Fibroblast of the conjunctiva (primary cell): ENCODE results near the gene HEPACAM2.

ENCODE experiments used
- DNase-seq: peaks from one replicate; pipeline ENCODE4 v3.0.0-alpha.2; 2010; ENCODE audit warnings: low read depth

Gene HEPACAM2

GRCh38 chr7:93226310-93226709 lies at the start of gene HEPACAM2:
TSS of gene HEPACAM2 (minus strand) at chr7:93226469.
- no peak for DNase-seq

GRCh38 chr7:93265220-93265619 lies 39.0 kb upstream of the HEPACAM2 start:
- DNase-seq: no peak

GRCh38 chr7:93262535-93262934 lies 36.3 kb upstream of the HEPACAM2 start:
- no peak for DNase-seq

GRCh38 chr7:93258661-93259060 lies 32.4 kb upstream of the HEPACAM2 start:
- no peak for DNase-seq

GRCh38 chr7:93249491-93250148 lies 23.4 kb upstream of the HEPACAM2 start:
- DNase-seq: no peak

- DNase-seq: peak; percentile 21
These were observed 19.5 kb upstream of the HEPACAM2 start for GRCh38 chr7:93245525-93246432.

GRCh38 chr7:93242106-93242505 lies 15.8 kb upstream of the HEPACAM2 start:
- DNase-seq: no peak

- no peak for DNase-seq
These were observed 13.6 kb upstream of the HEPACAM2 start for GRCh38 chr7:93239824-93240223.

GRCh38 chr7:93238748-93239147 lies 12.5 kb upstream of the HEPACAM2 start:
- no peak for DNase-seq

GRCh38 chr7:93238131-93238530 lies 11.9 kb upstream of the HEPACAM2 start:
- no peak for DNase-seq

- no peak for DNase-seq
These were observed 9.3 kb upstream of the HEPACAM2 start for GRCh38 chr7:93235541-93235940.

- no peak for DNase-seq
These were observed 6.4 kb upstream of the HEPACAM2 start for GRCh38 chr7:93232673-93233018.

- peak; percentile 92 for DNase-seq
These were observed 5.8 kb upstream of the HEPACAM2 start, which contains the start of gene VPS50 for GRCh38 chr7:93231799-93232672. TSS of gene VPS50 (plus strand) at chr7:93232366. CDS start at chr7:93232468, 102 bp downstream.

- no peak for DNase-seq
These were observed 5.0 kb upstream of the HEPACAM2 start for GRCh38 chr7:93231259-93231658.

- DNase-seq: peak; percentile 49
These were observed 2.0 kb upstream of the HEPACAM2 start for GRCh38 chr7:93228302-93228701.

GRCh38 chr7:93219868-93220267 lies 6.4 kb downstream of the HEPACAM2 start:
- no peak for DNase-seq

GRCh38 chr7:93218997-93219827 lies 7.1 kb downstream of the HEPACAM2 start:
- no peak for DNase-seq

GRCh38 chr7:93212881-93213280 lies 13.4 kb downstream of the HEPACAM2 start:
- DNase-seq: no peak

- DNase-seq: no peak
These were observed 14.9 kb downstream of the HEPACAM2 start for GRCh38 chr7:93211228-93211818.

GRCh38 chr7:93205046-93205445 lies 21.2 kb downstream of the HEPACAM2 start:
- no peak for DNase-seq

- no peak for DNase-seq
These were observed 22.8 kb downstream of the HEPACAM2 start for GRCh38 chr7:93203496-93203895.
